ENCODE data around the gene GARNL3.
A peak's percentile ranks its signal among the peaks of the same experiment; 100 is the strongest.

GARNL3 gene

GRCh38 chr9:127241354-127241753 lies 23.2 kb upstream of the GARNL3 start:
- DNase-seq = no peak

DNA sequence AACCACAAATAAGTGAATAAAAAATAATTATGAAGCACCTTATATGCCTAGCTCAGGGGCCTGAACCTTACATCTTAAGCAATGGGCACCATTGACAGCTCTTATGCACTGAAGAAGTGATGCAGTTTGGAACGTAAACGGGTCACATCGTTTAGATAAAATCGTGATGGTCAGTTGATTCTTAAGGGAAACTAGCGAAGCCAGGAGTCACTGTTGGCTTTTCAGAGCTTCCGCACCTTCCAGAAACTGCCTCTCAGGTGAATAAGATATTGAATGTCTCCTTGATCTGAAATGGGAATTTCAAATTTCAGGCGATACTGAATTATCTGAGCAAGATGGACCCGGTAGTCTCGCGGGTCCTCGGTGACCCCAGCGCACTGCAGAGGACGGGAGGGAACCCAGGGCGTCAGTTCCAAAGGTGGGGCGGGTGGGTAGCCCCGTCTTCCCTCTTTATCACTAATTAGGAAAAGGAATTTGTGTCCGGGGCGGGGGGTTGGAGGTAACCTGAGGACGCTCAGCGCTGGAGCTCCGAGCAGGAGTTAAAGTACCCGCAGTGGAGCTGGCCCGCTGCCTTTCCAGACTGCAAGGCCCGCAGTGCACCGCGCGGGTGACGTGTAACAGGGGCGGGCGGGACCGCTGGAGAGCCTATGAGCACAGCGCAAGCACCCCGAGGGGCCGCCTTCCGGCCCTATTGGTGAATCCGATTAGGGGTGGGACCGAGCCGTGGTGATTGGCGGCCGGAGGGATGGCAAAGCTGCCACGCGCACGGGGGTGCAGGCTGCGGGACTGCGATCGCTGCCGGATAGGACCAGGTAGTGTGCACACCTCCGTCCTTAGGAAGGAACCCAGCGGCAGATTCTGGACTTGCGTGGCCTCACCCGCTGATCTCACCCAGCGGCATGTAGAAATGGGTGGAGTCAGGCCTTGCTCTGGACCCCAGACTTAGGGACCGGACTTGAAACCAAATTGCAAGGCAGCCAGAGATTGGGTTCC lies 19.7 kb upstream of the GARNL3 start:
- peak; percentile 83 to 92 (median 84) for DNase-seq

GRCh38 chr9:127245637-127246164 lies 18.9 kb upstream of the GARNL3 start:
- DNase-seq = no peak

GRCh38 chr9:127248241-127248640 lies 16.3 kb upstream of the GARNL3 start:
- no peak for DNase-seq

DNA sequence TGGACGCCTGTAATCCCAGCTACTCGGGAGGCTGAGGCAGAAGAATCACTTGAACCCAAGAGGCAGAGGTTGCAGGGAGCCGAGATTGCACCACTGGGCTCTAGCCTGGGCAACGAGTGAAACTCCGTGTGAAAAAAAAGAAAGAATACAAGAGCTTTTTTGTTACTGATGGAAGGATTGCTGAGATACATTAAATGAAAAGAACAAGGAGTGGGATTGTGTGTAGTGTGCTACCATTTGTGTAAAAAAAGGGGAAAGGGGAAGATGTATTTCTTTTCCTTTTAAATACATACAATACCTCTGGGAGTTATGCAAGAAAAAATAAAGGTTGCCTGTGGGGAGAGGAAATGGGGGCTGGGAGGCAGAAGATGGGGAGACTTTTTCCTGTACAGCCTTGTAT lies 14.7 kb upstream of the GARNL3 start:
- DNase-seq = no peak

- no peak for DNase-seq
Measured at GRCh38 chr9:127250896-127251391, 13.6 kb upstream of the GARNL3 start.

GRCh38 chr9:127252410-127253318 lies 11.9 kb upstream of the GARNL3 start:
- DNase-seq = no peak

GRCh38 chr9:127253446-127253845 lies 11.1 kb upstream of the GARNL3 start:
- no peak for DNase-seq

GRCh38 chr9:127255692-127256091 lies 8.9 kb upstream of the GARNL3 start:
- DNase-seq = no peak

DNA sequence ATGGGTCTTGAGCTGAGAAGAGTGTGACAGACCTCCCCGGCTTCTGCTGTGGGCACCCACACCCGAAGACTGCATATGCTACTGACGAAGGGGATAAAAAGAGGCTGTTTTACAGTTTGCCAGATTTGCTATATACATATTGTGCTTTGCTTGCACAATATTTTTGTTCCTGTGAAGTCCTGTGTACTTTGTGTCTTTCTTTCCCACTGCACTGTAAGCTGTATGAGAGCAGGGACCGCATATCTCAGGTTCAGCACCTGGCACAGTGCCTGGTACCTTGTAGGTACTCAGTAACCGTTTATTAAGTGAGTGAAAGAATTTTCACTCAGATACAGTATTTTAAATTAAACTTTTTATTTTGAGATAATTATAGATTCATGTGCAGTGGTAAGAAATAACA lies 8.2 kb upstream of the GARNL3 start:
- DNase-seq = no peak

- no peak for DNase-seq
Measured at GRCh38 chr9:127258606-127259471, 5.7 kb upstream of the GARNL3 start.

GRCh38 chr9:127262602-127263001 lies 2.0 kb upstream of the GARNL3 start:
- no peak for DNase-seq

DNA sequence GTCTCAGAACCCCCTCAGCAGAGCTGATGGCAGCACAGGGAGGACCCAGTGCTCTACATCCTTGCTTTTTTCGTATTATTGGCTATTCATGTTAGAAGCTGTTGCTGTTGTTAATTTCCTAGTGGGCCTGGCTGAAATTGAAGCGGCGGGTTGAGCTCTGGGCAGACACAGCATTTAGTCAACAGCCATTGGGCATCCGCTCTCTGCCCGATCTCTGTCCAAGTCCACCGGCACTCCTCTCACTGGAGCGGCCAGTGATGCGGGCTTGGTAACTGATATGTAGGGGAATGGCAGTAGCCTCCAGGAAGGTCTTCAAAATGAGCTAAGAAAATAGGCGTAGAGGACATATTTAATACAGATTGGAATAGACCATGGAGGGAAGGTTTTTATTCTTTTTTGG lies 1.3 kb upstream of the GARNL3 start:
- DNase-seq = no peak

GRCh38 chr9:127263664-127264063 lies 910 bp upstream of the GARNL3 start:
- DNase-seq = no peak

- no peak for DNase-seq
Measured at GRCh38 chr9:127267793-127268525, 3.4 kb downstream of the GARNL3 start.

DNA sequence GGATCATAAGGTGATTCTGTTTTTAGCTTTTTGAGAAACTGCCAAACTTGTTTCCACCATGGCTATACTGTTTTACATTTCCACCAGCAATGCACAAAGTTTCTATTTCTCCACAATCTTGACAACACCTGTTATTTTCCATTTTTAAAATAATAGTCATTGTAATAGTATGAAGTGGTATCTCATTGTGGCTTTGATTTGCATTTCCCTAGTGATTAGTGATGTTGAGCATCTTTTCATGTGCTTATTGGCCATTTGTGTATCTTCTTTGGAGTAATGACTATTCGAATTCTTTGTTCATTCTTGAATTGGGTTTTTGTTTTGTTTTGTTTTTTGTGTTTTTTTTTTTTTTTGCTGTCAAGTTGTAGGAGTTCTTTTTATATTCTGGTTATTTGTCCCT lies 4.9 kb downstream of the GARNL3 start:
- DNase-seq = no peak

DNA sequence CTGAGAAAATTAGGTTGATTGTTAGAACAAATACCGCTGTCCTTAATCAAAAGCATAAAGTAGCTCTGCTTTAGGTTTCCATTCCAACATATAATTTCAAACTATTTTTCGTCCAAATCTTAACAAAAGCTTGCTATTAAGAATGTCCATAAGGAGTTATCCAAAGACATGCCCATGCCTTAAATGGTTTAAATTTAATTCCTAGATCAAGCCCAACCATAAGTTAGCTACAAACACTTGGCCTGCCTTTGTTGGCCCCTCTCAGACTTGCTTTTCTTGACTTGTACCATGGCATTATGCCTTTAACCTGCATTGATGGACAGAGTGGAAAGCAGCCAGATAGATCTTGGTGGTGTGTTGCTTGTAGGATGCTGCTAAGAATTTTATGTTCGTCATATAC lies 8.8 kb downstream of the GARNL3 start:
- DNase-seq = no peak

DNA sequence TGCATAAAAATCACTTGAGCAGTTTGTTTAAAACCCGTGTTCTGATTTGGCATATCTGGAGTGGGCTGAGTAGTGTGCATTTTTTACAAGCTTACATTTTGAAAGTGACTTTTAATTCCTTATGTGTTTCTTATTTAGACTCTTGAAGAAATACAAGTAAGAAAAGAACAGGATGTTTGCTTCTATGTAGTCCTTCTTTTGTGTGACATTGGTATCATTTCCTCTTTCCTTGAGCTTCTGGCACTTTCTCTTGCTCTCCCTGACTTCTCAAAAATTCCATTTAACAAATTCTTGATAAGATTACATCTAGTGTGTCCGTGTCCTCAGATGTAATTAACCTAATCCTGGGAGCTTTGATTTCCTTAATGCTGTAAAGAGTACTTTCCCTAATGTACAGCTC lies 12.5 kb downstream of the GARNL3 start:
- no peak for DNase-seq

DNA sequence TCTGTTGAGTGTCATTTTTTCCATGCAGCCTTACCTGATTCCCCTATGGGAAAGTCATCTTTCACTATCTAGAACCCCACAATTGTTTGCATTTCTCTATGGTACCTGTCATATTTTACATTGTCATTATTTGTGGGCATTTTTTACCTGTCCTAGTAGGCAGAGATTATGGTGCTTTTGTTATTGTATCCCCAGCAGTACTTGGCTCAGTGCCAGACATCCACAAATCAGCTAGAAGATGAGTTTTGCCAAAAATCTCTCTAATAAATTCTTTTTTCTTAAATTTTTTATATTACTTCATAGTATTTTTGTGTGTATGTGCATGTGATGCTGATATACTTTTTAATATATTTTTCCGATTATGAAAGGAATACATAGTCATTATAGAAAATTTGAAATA lies 13.2 kb downstream of the GARNL3 start:
- DNase-seq = no peak

DNA sequence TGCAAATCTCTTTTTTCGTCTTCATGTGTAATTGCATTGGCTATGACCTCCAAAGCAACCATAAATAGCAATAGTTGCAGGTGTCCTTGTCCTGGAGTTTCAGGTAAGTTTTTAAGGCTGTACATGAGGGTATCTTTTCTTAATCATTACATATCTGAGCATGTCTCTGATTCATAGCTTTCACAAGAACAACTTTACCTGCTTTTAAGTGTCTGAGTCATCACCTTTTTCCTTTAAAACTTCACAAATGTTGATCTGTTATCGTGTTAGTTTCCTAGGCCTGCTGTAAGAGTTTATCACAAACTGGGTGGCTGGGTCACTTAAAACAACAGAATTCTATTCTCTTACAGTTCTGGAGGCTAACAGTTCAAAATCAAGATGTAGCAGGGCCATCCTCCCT lies 13.8 kb downstream of the GARNL3 start:
- DNase-seq = no peak

- DNase-seq = no peak
Measured at GRCh38 chr9:127279717-127280285, 15.2 kb downstream of the GARNL3 start.

Measured in activated naive CD4-positive, alpha-beta T cell (primary cell).